K562 (cell line): ENCODE measurements around the gene COX6A2. TPM values are rescaled to one million over a fixed set of nuclear protein-coding genes. Genes with fewer than 3 reads are reported as not detected.

ENCODE experiments used
- ARID2 ChIP-seq: fragments of 450-650 bp; IDR thresholded peaks from 2 replicates; pipeline ENCODE4 v1.6.1; 2017; ENCODE audit warnings: antibody characterized with exemption, mild to moderate bottlenecking
- ARNT ChIP-seq, 2 experiments: fragments of 450-650 bp; IDR thresholded peaks; 2 replicates each; pipeline ENCODE4 v1.6.1; 2016; ENCODE audit warnings: mild to moderate bottlenecking in 1 of 2
- CEBPB ChIP-seq: fragments of 450-650 bp; IDR thresholded peaks from 2 replicates; pipeline ENCODE4 v1.6.1; 2016; ENCODE audit warnings: missing genetic modification characterization, missing compliant biosample characterization
- JUN ChIP-seq, 2 experiments: sonication (generic) in 1 of 2; formaldehyde crosslinking in 1 of 2; IDR thresholded peaks; 2 replicates each; pipeline versions ENCODE4 v1.6.1 to v1.8.0; 2012 to 2022; ENCODE audit warnings: borderline replicate concordance in 2 of 2, mild to moderate bottlenecking in 2 of 2, improper control_type of control experiment in 1 of 2, low read depth in 1 of 2, low read length in 1 of 2, missing genetic modification reagents in 1 of 2
- MNT ChIP-seq, 2 experiments: fragments of 450-650 bp; conservative IDR thresholded peaks; 2 replicates each; pipeline ENCODE4 v1.6.1; 2017; ENCODE audit warnings: mild to moderate bottlenecking in 2 of 2, moderate library complexity in 2 of 2
- MXI1 ChIP-seq: IDR thresholded peaks from 2 replicates; pipeline ENCODE4 v1.6.1; 2011; ENCODE audit warnings: low read depth, mild to moderate bottlenecking, improper control_type of control experiment, low read length
- NR1H2 ChIP-seq: sonication (generic); formaldehyde crosslinking; IDR thresholded peaks from 2 replicates; pipeline ENCODE4 v1.4.0; 2020; ENCODE audit warnings: mild to moderate bottlenecking, missing genetic modification reagents
- SIN3B ChIP-seq: fragments of 450-650 bp; IDR thresholded peaks from 2 replicates; pipeline ENCODE4 v1.6.1; 2017; ENCODE audit warnings: low read depth, mild to moderate bottlenecking, moderate library complexity
- STAT6 ChIP-seq: sonication (generic); formaldehyde crosslinking; IDR thresholded peaks from 2 replicates; pipeline ENCODE4 v1.8.1; 2023; ENCODE audit warnings: mild to moderate bottlenecking, missing genetic modification reagents
- THRAP3 ChIP-seq: fragments of 450-650 bp; IDR thresholded peaks from 2 replicates; pipeline ENCODE4 v1.6.1; 2016; ENCODE audit warnings: mild to moderate bottlenecking, inconsistent platforms, borderline replicate concordance
- ZBED1 ChIP-seq: IDR thresholded peaks from 2 replicates; pipeline ENCODE4 v1.6.1; 2014
- ZNF143 ChIP-seq: sonication (generic); formaldehyde crosslinking; IDR thresholded peaks from 2 replicates; pipeline ENCODE4 v1.9.0; 2022; ENCODE audit warnings: mild to moderate bottlenecking, missing genetic modification reagents
- ZNF407 ChIP-seq: fragments of 450-650 bp; IDR thresholded peaks from 2 replicates; pipeline ENCODE4 v1.6.1; 2016; ENCODE audit warnings: low read depth
- ZSCAN32 ChIP-seq: fragments of 450-650 bp; formaldehyde crosslinking; IDR thresholded peaks from 2 replicates; pipeline ENCODE4 v1.4.0; 2020; ENCODE audit warnings: mild to moderate bottlenecking, moderate library complexity
- polyA plus RNA-seq, 8 experiments: library from polyadenylated mRNA; depleted of rRNA in 4 of 8; stranded (reverse) in 5 of 8; unstranded in 3 of 8; fragments of >200 nt; fragmentation: Nextera tagmentation in 2 of 8; fragmentation: Illumina TruSeq in 1 of 8; extraction: Ambion mirVana in 2 of 8; extraction: Trizol in 1 of 8; gene quantifications; 2 replicates each; pipeline versions ENCODE4 v1.2.1 to v1.2.3, GENCODE V29; 2011 to 2014; ENCODE audit warnings: inconsistent platforms in 1 of 8, missing spikeins in 1 of 8
- total RNA-seq, 7 experiments: library from RNA; depleted of rRNA in 6 of 7; stranded (reverse); fragments of >200 nt in 6 of 7; fragmentation: Illumina TruSeq in 2 of 7; extraction: Trizol in 2 of 7; gene quantifications; 2 replicates each; pipeline versions ENCODE4 v1.2.1 to v1.2.3, GENCODE V29; 2011 to 2021; ENCODE audit warnings: low replicate concordance in 1 of 7

The COX6A2 gene
- total and polyA plus RNA-seq, 9 of the 15 experiments (the other 6 are each of a cell fraction or from before 2014, with no cell fraction given): not detected

- TF ChIP-seq ZSCAN32 (0 out of 2 replicates have a peak, but pooled peaks have one; percentile 45), ARNT (IDR thresholded peaks at IDR 0.05) (no peak), SIN3B (peak; percentile 82), ZNF143 (CRISPR knock-in tag) (peak; percentile 95), MNT (conservative IDR thresholded peaks at IDR 0.05) (peak; percentile 96 to 97), STAT6 (CRISPR knock-in tag) (no peak), THRAP3 (no peak), JUN (IDR thresholded peaks at IDR 0.05; ENCODE audit: borderline replicate concordance, low read depth, low read length) (0 out of 2 replicates have a peak, but pooled peaks have one; percentile 8), JUN (CRISPR knock-in tag; IDR thresholded peaks at IDR 0.05; ENCODE audit: borderline replicate concordance) (no peak), ZNF407 (peak; percentile 89), ARID2 (peak; percentile 54; the same call in 1 of the 2 replicates), ZBED1 (peak; percentile 54; the same call in 1 of the 2 replicates), MXI1 (peak; percentile 90), CEBPB (tag) (peak; percentile 60), NR1H2 (CRISPR knock-in tag) (0 out of 2 replicates have a peak, but pooled peaks have one; percentile 2)
These were observed 30.9 kb upstream of the COX6A2 start, which contains the start of gene ARMC5 (continued) for GRCh38 chr16:31458844-31459686.
